Transverse colon (tissue), 3 donors: ENCODE data around the gene DDI2.

ENCODE experiments used
- POLR2A ChIP-seq: fragments of 450-650 bp; IDR thresholded peaks from one replicate; pipeline ENCODE4 v1.6.1; 2016; ENCODE audit warnings: antibody characterized with exemption, mild to moderate bottlenecking, moderate library complexity
- TF ChIP-seq, protein P1 (sequence below), 5 experiments: fragments of 200-600 bp in 3 of 5; fragments of 450-650 bp in 2 of 5; sonication (generic) in 3 of 5; IDR thresholded peaks; 1 replicate in 2 of 5; 2 replicates in 3 of 5; pipeline ENCODE4 v1.5.1; 2016 to 2017; ENCODE audit warnings: antibody characterized with exemption in 5 of 5, inconsistent platforms in 3 of 5, mild to moderate bottlenecking in 2 of 5, moderate library complexity in 1 of 5

DNA sequence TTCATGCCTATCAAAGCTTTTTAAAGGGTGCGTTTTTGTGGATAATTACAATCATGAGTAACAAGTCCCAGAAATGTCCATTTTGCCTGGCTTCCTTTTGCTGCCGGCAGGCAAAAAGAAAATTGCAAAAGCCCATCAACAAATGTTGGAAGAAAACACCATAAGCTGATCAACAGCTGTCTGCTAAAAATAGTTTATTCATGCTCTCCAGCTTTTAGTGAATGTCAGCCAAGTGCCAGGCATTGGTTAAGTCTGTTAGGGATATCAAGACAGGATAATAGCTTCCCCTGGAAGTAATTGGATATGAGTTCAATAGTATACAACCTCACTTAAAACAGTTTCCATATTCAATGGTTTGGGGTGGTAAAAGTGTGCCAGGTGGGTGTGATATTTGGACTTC is 18.8 kb upstream of the DDI2 start:
- TF ChIP-seq, protein P1, sequence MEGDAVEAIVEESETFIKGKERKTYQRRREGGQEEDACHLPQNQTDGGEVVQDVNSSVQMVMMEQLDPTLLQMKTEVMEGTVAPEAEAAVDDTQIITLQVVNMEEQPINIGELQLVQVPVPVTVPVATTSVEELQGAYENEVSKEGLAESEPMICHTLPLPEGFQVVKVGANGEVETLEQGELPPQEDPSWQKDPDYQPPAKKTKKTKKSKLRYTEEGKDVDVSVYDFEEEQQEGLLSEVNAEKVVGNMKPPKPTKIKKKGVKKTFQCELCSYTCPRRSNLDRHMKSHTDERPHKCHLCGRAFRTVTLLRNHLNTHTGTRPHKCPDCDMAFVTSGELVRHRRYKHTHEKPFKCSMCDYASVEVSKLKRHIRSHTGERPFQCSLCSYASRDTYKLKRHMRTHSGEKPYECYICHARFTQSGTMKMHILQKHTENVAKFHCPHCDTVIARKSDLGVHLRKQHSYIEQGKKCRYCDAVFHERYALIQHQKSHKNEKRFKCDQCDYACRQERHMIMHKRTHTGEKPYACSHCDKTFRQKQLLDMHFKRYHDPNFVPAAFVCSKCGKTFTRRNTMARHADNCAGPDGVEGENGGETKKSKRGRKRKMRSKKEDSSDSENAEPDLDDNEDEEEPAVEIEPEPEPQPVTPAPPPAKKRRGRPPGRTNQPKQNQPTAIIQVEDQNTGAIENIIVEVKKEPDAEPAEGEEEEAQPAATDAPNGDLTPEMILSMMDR (IDR thresholded peaks at IDR 0.05) = no peak
- TF ChIP-seq POLR2A = no peak
